ENCODE measurements around the gene LRSAM1.

DNA sequence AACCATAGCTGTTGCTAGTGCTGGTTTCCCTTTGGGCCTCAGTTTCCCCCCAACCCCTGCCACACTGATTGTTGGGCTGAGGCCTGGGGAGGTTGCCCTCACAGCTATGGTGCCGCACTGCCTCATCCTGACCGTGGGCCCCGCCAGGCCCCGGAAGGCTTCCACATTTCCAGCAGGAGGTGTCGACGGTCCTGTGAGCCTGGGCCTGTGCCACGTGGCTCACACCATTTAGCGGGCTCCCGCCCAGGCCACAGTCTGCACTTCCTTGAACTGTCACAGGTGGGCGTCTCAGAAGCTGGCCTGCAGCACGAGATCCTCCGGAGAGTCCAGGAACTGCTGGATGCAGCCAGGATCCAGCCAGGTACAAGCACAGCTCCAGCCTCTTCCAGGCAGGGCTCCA, 45.7 kb downstream of the LRSAM1 start:
- TF ChIP-seq ZNF133 (CRISPR knock-in tag; IDR thresholded peaks at IDR 0.05) (no peak), DPF2 (IDR thresholded peaks at IDR 0.05) (no peak), IFI16 (CRISPR knock-in tag; IDR thresholded peaks at IDR 0.05) (no peak), BRCA1 (IDR thresholded peaks at IDR 0.05) (no peak), BRCA1 (CRISPR knock-in tag; IDR thresholded peaks at IDR 0.05) (no peak), STAT5A (IDR thresholded peaks at IDR 0.05; ENCODE audit: borderline replicate concordance, low read length) (no peak), HMG20A (CRISPR knock-in tag; conservative IDR thresholded peaks at IDR 0.05) (no peak), SMC3 (conservative IDR thresholded peaks at IDR 0.05; ENCODE audit: insufficient read depth, low read depth, low read length) (no peak)
- TF ChIP-seq, protein P1, sequence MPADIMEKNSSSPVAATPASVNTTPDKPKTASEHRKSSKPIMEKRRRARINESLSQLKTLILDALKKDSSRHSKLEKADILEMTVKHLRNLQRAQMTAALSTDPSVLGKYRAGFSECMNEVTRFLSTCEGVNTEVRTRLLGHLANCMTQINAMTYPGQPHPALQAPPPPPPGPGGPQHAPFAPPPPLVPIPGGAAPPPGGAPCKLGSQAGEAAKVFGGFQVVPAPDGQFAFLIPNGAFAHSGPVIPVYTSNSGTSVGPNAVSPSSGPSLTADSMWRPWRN (IDR thresholded peaks at IDR 0.05; ENCODE audit: low read depth) = no peak
- TF ChIP-seq, protein P2, sequence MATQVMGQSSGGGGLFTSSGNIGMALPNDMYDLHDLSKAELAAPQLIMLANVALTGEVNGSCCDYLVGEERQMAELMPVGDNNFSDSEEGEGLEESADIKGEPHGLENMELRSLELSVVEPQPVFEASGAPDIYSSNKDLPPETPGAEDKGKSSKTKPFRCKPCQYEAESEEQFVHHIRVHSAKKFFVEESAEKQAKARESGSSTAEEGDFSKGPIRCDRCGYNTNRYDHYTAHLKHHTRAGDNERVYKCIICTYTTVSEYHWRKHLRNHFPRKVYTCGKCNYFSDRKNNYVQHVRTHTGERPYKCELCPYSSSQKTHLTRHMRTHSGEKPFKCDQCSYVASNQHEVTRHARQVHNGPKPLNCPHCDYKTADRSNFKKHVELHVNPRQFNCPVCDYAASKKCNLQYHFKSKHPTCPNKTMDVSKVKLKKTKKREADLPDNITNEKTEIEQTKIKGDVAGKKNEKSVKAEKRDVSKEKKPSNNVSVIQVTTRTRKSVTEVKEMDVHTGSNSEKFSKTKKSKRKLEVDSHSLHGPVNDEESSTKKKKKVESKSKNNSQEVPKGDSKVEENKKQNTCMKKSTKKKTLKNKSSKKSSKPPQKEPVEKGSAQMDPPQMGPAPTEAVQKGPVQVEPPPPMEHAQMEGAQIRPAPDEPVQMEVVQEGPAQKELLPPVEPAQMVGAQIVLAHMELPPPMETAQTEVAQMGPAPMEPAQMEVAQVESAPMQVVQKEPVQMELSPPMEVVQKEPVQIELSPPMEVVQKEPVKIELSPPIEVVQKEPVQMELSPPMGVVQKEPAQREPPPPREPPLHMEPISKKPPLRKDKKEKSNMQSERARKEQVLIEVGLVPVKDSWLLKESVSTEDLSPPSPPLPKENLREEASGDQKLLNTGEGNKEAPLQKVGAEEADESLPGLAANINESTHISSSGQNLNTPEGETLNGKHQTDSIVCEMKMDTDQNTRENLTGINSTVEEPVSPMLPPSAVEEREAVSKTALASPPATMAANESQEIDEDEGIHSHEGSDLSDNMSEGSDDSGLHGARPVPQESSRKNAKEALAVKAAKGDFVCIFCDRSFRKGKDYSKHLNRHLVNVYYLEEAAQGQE (IDR thresholded peaks at IDR 0.05; ENCODE audit: borderline replicate concordance) = no peak
- TF ChIP-seq, protein P2 (CRISPR knock-in tag; IDR thresholded peaks at IDR 0.05; ENCODE audit: low read depth) = no peak
- TF ChIP-seq, protein P3, sequence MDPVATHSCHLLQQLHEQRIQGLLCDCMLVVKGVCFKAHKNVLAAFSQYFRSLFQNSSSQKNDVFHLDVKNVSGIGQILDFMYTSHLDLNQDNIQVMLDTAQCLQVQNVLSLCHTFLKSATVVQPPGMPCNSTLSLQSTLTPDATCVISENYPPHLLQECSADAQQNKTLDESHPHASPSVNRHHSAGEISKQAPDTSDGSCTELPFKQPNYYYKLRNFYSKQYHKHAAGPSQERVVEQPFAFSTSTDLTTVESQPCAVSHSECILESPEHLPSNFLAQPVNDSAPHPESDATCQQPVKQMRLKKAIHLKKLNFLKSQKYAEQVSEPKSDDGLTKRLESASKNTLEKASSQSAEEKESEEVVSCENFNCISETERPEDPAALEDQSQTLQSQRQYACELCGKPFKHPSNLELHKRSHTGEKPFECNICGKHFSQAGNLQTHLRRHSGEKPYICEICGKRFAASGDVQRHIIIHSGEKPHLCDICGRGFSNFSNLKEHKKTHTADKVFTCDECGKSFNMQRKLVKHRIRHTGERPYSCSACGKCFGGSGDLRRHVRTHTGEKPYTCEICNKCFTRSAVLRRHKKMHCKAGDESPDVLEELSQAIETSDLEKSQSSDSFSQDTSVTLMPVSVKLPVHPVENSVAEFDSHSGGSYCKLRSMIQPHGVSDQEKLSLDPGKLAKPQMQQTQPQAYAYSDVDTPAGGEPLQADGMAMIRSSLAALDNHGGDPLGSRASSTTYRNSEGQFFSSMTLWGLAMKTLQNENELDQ (CRISPR knock-in tag; IDR thresholded peaks at IDR 0.05; ENCODE audit: borderline replicate concordance) = no peak
- TF ChIP-seq, protein P4, sequence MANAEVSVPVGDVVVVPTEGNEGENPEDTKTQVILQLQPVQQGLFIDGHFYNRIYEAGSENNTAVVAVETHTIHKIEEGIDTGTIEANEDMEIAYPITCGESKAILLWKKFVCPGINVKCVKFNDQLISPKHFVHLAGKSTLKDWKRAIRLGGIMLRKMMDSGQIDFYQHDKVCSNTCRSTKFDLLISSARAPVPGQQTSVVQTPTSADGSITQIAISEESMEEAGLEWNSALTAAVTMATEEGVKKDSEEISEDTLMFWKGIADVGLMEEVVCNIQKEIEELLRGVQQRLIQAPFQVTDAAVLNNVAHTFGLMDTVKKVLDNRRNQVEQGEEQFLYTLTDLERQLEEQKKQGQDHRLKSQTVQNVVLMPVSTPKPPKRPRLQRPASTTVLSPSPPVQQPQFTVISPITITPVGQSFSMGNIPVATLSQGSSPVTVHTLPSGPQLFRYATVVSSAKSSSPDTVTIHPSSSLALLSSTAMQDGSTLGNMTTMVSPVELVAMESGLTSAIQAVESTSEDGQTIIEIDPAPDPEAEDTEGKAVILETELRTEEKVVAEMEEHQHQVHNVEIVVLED (CRISPR knock-in tag; IDR thresholded peaks at IDR 0.05) = no peak
- TF ChIP-seq, protein P5, sequence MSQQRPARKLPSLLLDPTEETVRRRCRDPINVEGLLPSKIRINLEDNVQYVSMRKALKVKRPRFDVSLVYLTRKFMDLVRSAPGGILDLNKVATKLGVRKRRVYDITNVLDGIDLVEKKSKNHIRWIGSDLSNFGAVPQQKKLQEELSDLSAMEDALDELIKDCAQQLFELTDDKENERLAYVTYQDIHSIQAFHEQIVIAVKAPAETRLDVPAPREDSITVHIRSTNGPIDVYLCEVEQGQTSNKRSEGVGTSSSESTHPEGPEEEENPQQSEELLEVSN (IDR thresholded peaks at IDR 0.05; ENCODE audit: borderline replicate concordance in 1 of 2, extremely low read depth in 1 of 2, insufficient read depth in 1 of 2, insufficient read length in 1 of 2, low read depth in 1 of 2, low read length in 1 of 2, poor library complexity in 1 of 2, severe bottlenecking in 1 of 2) = peak; percentile 59 to 69
- TF ChIP-seq, protein P6, sequence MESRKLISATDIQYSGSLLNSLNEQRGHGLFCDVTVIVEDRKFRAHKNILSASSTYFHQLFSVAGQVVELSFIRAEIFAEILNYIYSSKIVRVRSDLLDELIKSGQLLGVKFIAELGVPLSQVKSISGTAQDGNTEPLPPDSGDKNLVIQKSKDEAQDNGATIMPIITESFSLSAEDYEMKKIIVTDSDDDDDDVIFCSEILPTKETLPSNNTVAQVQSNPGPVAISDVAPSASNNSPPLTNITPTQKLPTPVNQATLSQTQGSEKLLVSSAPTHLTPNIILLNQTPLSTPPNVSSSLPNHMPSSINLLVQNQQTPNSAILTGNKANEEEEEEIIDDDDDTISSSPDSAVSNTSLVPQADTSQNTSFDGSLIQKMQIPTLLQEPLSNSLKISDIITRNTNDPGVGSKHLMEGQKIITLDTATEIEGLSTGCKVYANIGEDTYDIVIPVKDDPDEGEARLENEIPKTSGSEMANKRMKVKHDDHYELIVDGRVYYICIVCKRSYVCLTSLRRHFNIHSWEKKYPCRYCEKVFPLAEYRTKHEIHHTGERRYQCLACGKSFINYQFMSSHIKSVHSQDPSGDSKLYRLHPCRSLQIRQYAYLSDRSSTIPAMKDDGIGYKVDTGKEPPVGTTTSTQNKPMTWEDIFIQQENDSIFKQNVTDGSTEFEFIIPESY (CRISPR knock-in tag; IDR thresholded peaks at IDR 0.05) = peak; percentile 97

All from K562 (cell line).